Peyer's patch (tissue), 4 donors: Measurements from ENCODE around the gene EXOC4. TPM values are rescaled to one million over a fixed set of nuclear protein-coding genes. Genes with fewer than 3 reads are reported as not detected.

ENCODE experiments used
- DNase-seq, 3 donors: peaks; one replicate each; pipeline ENCODE4 v3.0.0-alpha.2; 2017 to 2019
- H3K27ac ChIP-seq, 4 donors: fragments of 200-600 bp; sonication (generic); one replicate each; pipeline ENCODE4 v1.5.1; 2016 to 2019
- H3K27me3 ChIP-seq, 2 donors: fragments of 200-600 bp; sonication (generic); one replicate each; pipeline ENCODE4 v1.5.1; 2019
- H3K36me3 ChIP-seq, 3 donors: fragments of 200-600 bp; sonication (generic); one replicate each; pipeline ENCODE4 v1.5.1; 2016 to 2019
- H3K4me1 ChIP-seq, 4 donors: fragments of 200-600 bp; sonication (generic); one replicate each; pipeline ENCODE4 v1.5.1; 2016 to 2019
- H3K4me3 ChIP-seq, 4 donors: fragments of 200-600 bp; sonication (generic); 1 replicate in 3 of 4; 2 replicates in 1 of 4; pipeline ENCODE4 v1.5.1; 2016 to 2019; ENCODE audit warnings: mild to moderate bottlenecking in 1 of 4
- H3K9me3 ChIP-seq, 4 donors: fragments of 200-600 bp; sonication (generic); one replicate each; pipeline ENCODE4 v1.5.1; 2016 to 2019; ENCODE audit warnings: mild to moderate bottlenecking in 1 of 4
- CTCF ChIP-seq, 6 experiments: fragments of 450-650 bp in 4 of 6; fragments of 200-600 bp in 2 of 6; sonication (generic) in 1 of 6; IDR thresholded peaks; one replicate each; pipeline ENCODE4 v1.5.1; 2017 to 2019; ENCODE audit warnings: antibody characterized with exemption in 6 of 6, mild to moderate bottlenecking in 3 of 6, moderate library complexity in 1 of 6
- POLR2A ChIP-seq, 2 donors: fragments of 450-650 bp; IDR thresholded peaks; one replicate each; pipeline ENCODE4 v1.5.1; 2017; ENCODE audit warnings: antibody characterized with exemption in 2 of 2, mild to moderate bottlenecking in 2 of 2, moderate library complexity in 2 of 2
- total RNA-seq, 4 donors: library from RNA; depleted of rRNA; stranded (reverse); fragments of >200 nt; gene quantifications; one replicate each; pipeline ENCODE4 v1.1.0, GENCODE V29; 2016

EXOC4 gene
- total RNA-seq, 4 donors from 2014 or later, result 128 to 502 (median 141) TPM

DNA sequence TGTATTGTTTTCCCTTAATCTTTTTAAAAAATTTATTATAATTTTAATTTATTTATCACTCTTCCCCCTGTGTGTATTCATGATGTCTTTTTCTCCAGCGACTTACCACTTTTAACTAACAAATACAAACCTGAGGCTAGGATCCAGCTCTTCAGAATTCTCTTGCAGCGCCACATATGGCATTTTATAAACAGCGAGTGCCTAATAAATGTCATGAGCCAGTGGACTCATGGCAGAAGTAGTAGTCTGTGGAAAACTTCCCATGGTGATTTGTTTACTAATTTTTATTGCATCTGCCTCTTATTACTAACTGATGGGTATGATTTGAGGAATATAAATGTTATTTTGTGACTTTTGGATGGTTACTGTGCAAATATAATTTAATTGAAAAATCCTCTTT, 102.9 kb downstream of the EXOC4 start:
- Histone ChIP-seq H3K27ac (no peak overlapping the region), H3K36me3 (no peaks in the 10 kb centered on the region), H3K9me3 (no peaks in the 10 kb centered on the region), H3K4me1 (no peaks in the 10 kb centered on the region), H3K27me3 (no peaks in the 10 kb centered on the region), H3K4me3 (no peak overlapping the region)
- no peak for DNase-seq
- no peak for TF ChIP-seq POLR2A (IDR thresholded peaks at IDR 0.05)
- no peak for TF ChIP-seq CTCF (IDR thresholded peaks at IDR 0.05)

DNA sequence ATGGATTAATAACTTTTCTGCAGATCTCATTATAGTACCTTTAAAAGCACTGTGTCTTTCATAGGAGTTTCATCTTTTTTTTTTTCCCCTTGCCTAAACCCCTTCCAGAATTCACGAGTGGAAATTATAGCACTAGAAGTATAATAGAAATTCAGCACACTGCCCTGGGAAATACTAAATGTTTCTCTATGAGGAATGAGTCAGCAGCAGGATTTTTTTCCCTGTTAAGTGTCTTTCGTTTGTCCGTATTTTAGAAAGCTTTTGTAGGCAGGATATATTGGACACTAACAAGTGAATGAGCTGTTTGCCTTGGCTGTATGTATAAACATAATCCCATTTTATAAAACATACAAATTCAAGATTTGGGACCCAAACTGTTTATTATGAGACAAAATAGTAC, 105.8 kb downstream of the EXOC4 start:
- Histone ChIP-seq H3K4me1 (no peaks in the 10 kb centered on the region), H3K27me3 (no peaks in the 10 kb centered on the region), H3K9me3 (no peaks in the 10 kb centered on the region), H3K4me3 (no peak overlapping the region), H3K36me3 (no peaks in the 10 kb centered on the region), H3K27ac (no peak overlapping the region)
- TF ChIP-seq CTCF (IDR thresholded peaks at IDR 0.05) (no peak), POLR2A (IDR thresholded peaks at IDR 0.05) (no peak)
- no peak for DNase-seq

- no peak for DNase-seq
- H3K4me3 ChIP-seq, result no peak overlapping the region
- TF ChIP-seq CTCF (IDR thresholded peaks at IDR 0.05), result no peak
- TF ChIP-seq POLR2A (IDR thresholded peaks at IDR 0.05), result no peak
- H3K4me1 ChIP-seq, result no peaks in the 10 kb centered on the region
- H3K27me3 ChIP-seq, result no peaks in the 10 kb centered on the region
- no peaks in the 10 kb centered on the region for H3K36me3 ChIP-seq
- no peak overlapping the region for H3K27ac ChIP-seq
- no peaks in the 10 kb centered on the region for H3K9me3 ChIP-seq
Measured at GRCh38 chr7:133359449-133359848, 106.6 kb downstream of the EXOC4 start.

GRCh38 chr7:133360201-133360600, 107.3 kb downstream of the EXOC4 start:
- TF ChIP-seq POLR2A (IDR thresholded peaks at IDR 0.05), result no peak
- no peak for TF ChIP-seq CTCF (IDR thresholded peaks at IDR 0.05)
- Histone ChIP-seq H3K4me1 (no peaks in the 10 kb centered on the region), H3K36me3 (no peaks in the 10 kb centered on the region), H3K27ac (no peak overlapping the region), H3K27me3 (no peaks in the 10 kb centered on the region), H3K9me3 (no peaks in the 10 kb centered on the region), H3K4me3 (no peak overlapping the region)
- DNase-seq, result no peak

- no peak overlapping the region for H3K27ac ChIP-seq
- H3K4me1 ChIP-seq, result no peaks in the 10 kb centered on the region
- TF ChIP-seq CTCF (IDR thresholded peaks at IDR 0.05) (no peak), POLR2A (IDR thresholded peaks at IDR 0.05) (no peak)
- no peaks in the 10 kb centered on the region for H3K36me3 ChIP-seq
- H3K9me3 ChIP-seq, result no peaks in the 10 kb centered on the region
- no peaks in the 10 kb centered on the region for H3K27me3 ChIP-seq
- H3K4me3 ChIP-seq, result no peak overlapping the region
- DNase-seq, result no peak
Measured at GRCh38 chr7:133361806-133362205, 108.9 kb downstream of the EXOC4 start.
